Endodermal cell (in vitro differentiated cells): Measurements from ENCODE around the gene SCN9A. TPM values are rescaled to one million over a fixed set of nuclear protein-coding genes. Genes with fewer than 3 reads are reported as not detected.

ENCODE experiments used
- DNase-seq: peaks from one replicate; pipeline ENCODE4 v3.0.0-alpha.2; 2017
- H3K27ac ChIP-seq: 2 replicates; pipeline ENCODE4 v1.5.1; 2013; ENCODE audit warnings: mild to moderate bottlenecking, low read depth, low read length, moderate library complexity
- H3K27me3 ChIP-seq: 2 replicates; pipeline ENCODE4 v1.6.1; 2013; ENCODE audit warnings: mild to moderate bottlenecking, low read length, moderate library complexity; ENCODE audit not compliant: insufficient read depth, control insufficient read depth, poor library complexity, severe bottlenecking
- H3K36me3 ChIP-seq: 2 replicates; pipeline ENCODE4 v1.7.0; 2013; ENCODE audit warnings: mild to moderate bottlenecking, low read length, moderate library complexity; ENCODE audit not compliant: control insufficient read depth, insufficient read depth
- H3K4me1 ChIP-seq: one replicate; pipeline ENCODE4 v1.7.0; 2013; ENCODE audit warnings: low read length; ENCODE audit not compliant: control insufficient read depth, insufficient read depth
- H3K4me3 ChIP-seq: 2 replicates; pipeline ENCODE4 v1.5.1; 2013; ENCODE audit warnings: mild to moderate bottlenecking, low read length, moderate library complexity
- H3K9ac ChIP-seq: 2 replicates; pipeline ENCODE4 v1.6.1; 2013; ENCODE audit warnings: mild to moderate bottlenecking, low read length, moderate library complexity; ENCODE audit not compliant: poor library complexity, severe bottlenecking; ENCODE audit errors: extremely low read depth
- H3K9me3 ChIP-seq: 2 replicates; pipeline ENCODE4 v1.6.1; 2013; ENCODE audit warnings: mild to moderate bottlenecking, low read length, moderate library complexity; ENCODE audit not compliant: control insufficient read depth
- H3K27ac Mint-ChIP-seq: 2 replicates; pipeline ENCODE4 v1.8.0; 2020; ENCODE audit warnings: mixed read lengths
- H3K27me3 Mint-ChIP-seq: 2 replicates; pipeline ENCODE4 v1.8.0; 2021; ENCODE audit warnings: mild to moderate bottlenecking, mixed read lengths; ENCODE audit not compliant: insufficient read depth
- H3K36me3 Mint-ChIP-seq: 2 replicates; pipeline ENCODE4 v1.8.0; 2020; ENCODE audit warnings: low read depth, mixed read lengths
- H3K4me1 Mint-ChIP-seq: 2 replicates; pipeline ENCODE4 v1.8.0; 2020; ENCODE audit warnings: mixed read lengths
- H3K4me3 Mint-ChIP-seq: 2 replicates; pipeline ENCODE4 v1.8.0; 2020; ENCODE audit warnings: mild to moderate bottlenecking, moderate library complexity, mixed read lengths
- H3K9me3 Mint-ChIP-seq: 2 replicates; pipeline ENCODE4 v1.8.0; 2020; ENCODE audit warnings: mild to moderate bottlenecking, mixed read lengths
- WGBS, 2 experiments: methylation state at CpG; one replicate each; pipeline versions ENCODE4 v1.1.5 to v1.1.7; 2013; ENCODE audit warnings: missing lambda C conversion rate in 2 of 2, mixed read lengths in 1 of 2; ENCODE audit not compliant: insufficient coverage in 1 of 2, insufficient read length in 1 of 2; 5-methylcytosine and 5-hydroxymethylcytosine counted together
- total RNA-seq, 2 donors: library from RNA; stranded (reverse); fragmentation: NEBNext Ultra II Directional in 1 of 2; extraction: Animal tissue kit (Norgen Biotek cat#: 25700) in 1 of 2; gene quantifications; 2 replicates in 1 of 2; 3 replicates in 1 of 2; pipeline ENCODE4 v1.2.1, GENCODE V29; 2021
- TF ChIP-seq, protein P1 (sequence below): fragments of 200-600 bp; sonication (generic); conservative IDR thresholded peaks from 2 replicates; pipeline ENCODE4 v1.5.0; 2021; ENCODE audit warnings: antibody characterized with exemption, mild to moderate bottlenecking

The SCN9A gene
- total RNA-seq, 2 donors from 2014 or later: 0.13 to 0.35 TPM

DNA sequence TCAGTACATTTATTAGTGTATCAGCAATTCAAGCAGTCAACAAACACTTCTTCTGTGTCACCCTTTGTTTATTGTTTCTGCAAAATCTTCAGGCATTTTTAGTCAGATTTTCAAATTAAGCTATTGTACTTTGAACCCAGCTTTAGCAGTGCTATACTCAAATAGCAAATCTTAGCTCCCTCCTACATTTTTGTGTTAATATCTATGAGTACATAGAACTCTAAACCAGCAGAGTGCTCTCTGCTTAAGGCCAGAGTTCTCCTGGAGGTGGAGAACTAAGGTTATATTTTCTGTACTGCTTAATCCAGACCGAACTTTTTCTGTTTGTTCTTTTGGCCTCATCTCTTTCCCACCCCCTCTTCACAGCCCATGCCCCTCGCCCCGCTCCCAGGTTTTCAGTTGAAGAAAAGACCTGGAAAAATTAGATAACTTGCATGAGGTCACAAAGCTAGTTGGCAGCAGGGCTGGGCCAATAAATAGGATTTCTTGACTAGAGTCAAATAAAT is 218.7 kb downstream of the SCN9A start:
- no peaks in the 10 kb centered on the region for H3K4me1 Mint-ChIP-seq
- H3K36me3 ChIP-seq: no peaks in the 10 kb centered on the region
- no peaks in the 10 kb centered on the region for H3K27me3 ChIP-seq
- H3K36me3 Mint-ChIP-seq: no peaks in the 10 kb centered on the region
- H3K4me1 ChIP-seq: no peaks in the 10 kb centered on the region
- no peaks in the 10 kb centered on the region for H3K27me3 Mint-ChIP-seq
- WGBS, 2 experiments: 85 to 100% methylated on average over 1 to 3 of the region's 3 CpGs
- H3K9ac ChIP-seq: no peak overlapping the region
- no peak overlapping the region for H3K4me3 Mint-ChIP-seq
- no peak overlapping the region for H3K4me3 ChIP-seq
- no peaks in the 10 kb centered on the region for H3K9me3 ChIP-seq
- TF ChIP-seq, protein P1, sequence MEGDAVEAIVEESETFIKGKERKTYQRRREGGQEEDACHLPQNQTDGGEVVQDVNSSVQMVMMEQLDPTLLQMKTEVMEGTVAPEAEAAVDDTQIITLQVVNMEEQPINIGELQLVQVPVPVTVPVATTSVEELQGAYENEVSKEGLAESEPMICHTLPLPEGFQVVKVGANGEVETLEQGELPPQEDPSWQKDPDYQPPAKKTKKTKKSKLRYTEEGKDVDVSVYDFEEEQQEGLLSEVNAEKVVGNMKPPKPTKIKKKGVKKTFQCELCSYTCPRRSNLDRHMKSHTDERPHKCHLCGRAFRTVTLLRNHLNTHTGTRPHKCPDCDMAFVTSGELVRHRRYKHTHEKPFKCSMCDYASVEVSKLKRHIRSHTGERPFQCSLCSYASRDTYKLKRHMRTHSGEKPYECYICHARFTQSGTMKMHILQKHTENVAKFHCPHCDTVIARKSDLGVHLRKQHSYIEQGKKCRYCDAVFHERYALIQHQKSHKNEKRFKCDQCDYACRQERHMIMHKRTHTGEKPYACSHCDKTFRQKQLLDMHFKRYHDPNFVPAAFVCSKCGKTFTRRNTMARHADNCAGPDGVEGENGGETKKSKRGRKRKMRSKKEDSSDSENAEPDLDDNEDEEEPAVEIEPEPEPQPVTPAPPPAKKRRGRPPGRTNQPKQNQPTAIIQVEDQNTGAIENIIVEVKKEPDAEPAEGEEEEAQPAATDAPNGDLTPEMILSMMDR: no peak
- DNase-seq: no peak
- H3K27ac ChIP-seq: no peak overlapping the region
- no peaks in the 10 kb centered on the region for H3K9me3 Mint-ChIP-seq
- H3K27ac Mint-ChIP-seq: no peak overlapping the region

DNA sequence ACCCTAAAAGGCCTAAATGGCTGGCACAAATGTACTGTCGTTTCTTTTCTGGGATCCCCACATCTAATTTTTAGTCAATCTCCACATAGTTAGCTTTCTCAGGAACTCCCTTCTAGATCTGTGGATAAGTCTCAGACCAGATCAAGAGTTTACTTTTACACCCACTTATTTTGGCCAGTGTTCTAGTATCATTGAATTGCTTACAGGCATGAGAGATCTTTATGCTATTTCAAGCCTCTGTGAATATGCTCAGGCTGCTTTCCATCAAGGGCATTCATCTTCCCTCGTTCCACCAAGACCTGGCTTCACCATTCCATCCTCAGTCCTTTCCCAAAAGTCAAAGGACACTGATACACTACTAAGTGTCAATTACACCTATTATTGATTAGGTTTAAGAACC is 220.2 kb downstream of the SCN9A start:
- no peaks in the 10 kb centered on the region for H3K36me3 Mint-ChIP-seq
- Histone ChIP-seq H3K9me3 (no peaks in the 10 kb centered on the region), H3K4me1 (no peaks in the 10 kb centered on the region), H3K27me3 (no peaks in the 10 kb centered on the region), H3K36me3 (no peaks in the 10 kb centered on the region), H3K4me3 (no peak overlapping the region), H3K27ac (no peak overlapping the region), H3K9ac (no peak overlapping the region)
- no peak overlapping the region for H3K4me3 Mint-ChIP-seq
- 89 to 100% methylated on average over 1 to 2 of the region's 2 CpGs for WGBS, 2 experiments
- DNase-seq: no peak
- H3K4me1 Mint-ChIP-seq: no peaks in the 10 kb centered on the region
- TF ChIP-seq, protein P1: no peak
- H3K27me3 Mint-ChIP-seq: no peaks in the 10 kb centered on the region
- no peak overlapping the region for H3K27ac Mint-ChIP-seq
- no peaks in the 10 kb centered on the region for H3K9me3 Mint-ChIP-seq

DNA sequence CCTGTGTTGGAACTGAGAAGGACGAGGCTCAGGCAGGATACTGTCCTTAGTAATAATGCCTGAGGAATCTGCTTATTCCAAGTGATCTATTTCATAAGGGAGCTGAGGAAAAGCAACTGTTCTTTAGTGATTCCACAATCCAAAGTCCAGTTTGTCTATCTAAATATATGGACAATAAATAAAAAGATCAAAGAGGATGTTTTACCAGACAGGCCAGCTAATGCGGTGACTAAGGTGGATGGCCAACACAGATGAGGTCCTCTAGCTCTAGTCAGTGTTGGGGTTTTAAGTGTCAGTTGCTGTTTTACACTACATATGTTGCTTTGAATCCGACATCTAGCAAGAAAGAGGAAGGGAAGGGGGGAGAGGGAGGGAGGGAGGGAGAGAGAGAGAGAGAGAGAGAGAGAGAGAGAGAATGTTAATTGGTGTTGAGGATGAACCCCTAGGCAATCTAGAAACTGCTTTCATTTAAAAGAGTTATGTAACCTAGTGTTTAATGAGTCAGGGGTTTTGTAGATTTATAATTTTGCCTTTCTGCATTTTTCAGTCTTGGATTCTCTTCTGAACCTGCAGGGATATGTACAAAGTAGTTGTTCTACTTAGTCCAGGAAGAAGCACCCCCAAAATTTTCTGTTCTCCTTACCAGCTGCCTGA is 220.9 kb downstream of the SCN9A start:
- H3K9me3 ChIP-seq: no peaks in the 10 kb centered on the region
- no peak overlapping the region for H3K4me3 ChIP-seq
- H3K36me3 ChIP-seq: no peaks in the 10 kb centered on the region
- H3K9ac ChIP-seq: no peak overlapping the region
- H3K36me3 Mint-ChIP-seq: no peaks in the 10 kb centered on the region
- no peak overlapping the region for H3K27ac Mint-ChIP-seq
- WGBS, 2 experiments: 39 to 46% methylated on average over 3 of the region's 3 CpGs
- TF ChIP-seq, protein P1: no peak
- H3K4me3 Mint-ChIP-seq: no peak overlapping the region
- H3K4me1 ChIP-seq: no peaks in the 10 kb centered on the region
- no peaks in the 10 kb centered on the region for H3K9me3 Mint-ChIP-seq
- H3K4me1 Mint-ChIP-seq: no peaks in the 10 kb centered on the region
- no peaks in the 10 kb centered on the region for H3K27me3 Mint-ChIP-seq
- no peaks in the 10 kb centered on the region for H3K27me3 ChIP-seq
- DNase-seq: no peak
- H3K27ac ChIP-seq: no peak overlapping the region
